HG02943 (cell line): ENCODE measurements around the gene GGA3.

ENCODE experiments used
- ATAC-seq: cut with Tn5 transposase; IDR thresholded peaks from one replicate; pipeline ENCODE4 v1.9.1; 2021; ENCODE audit warnings: mild to moderate bottlenecking, low read depth, moderate library complexity; ENCODE audit not compliant: unreplicated experiment

The GGA3 gene

DNA sequence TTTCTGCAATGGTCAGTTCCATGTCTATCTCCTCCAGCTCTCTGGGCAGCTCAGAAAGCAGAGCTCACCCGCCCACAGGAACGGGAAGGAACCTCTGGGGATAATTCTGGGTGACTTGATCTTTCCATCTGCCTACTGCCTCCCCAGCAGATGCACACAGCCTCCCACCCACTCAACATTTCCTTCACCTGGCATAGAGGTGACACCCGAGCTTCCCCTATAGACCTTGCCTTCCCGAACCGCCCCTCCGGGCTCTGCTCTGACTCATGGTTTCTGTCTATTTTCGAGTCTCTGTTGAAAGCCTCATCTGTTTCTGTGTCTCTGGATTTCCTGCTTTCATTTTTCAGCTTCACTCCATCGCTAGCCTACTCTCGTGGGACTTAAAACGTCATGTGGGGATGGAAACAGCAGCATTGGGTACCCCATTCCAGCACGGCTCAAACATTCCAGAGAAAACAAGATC is 11.4 kb downstream of the GGA3 start:
- peak; percentile 88 for ATAC-seq

DNA sequence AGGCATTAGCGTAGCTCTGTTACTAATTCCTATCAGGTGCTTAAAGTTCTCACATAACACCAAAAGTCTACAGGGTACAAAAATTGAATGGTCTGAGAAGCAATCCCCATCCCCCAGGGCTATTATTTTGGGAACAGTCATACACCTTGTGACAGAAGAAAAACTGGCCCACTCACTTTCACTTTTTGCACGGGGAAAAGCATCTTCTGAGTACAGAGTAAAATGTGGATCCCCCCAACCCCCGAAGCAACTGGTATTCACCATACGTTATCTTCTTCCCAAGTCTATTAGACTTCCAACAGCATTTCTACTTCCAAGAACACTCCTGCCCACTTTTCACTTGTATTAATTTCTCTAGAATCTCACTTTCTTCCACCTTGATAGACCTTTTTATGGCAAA is 11.8 kb downstream of the GGA3 start:
- ATAC-seq, result no peak

DNA sequence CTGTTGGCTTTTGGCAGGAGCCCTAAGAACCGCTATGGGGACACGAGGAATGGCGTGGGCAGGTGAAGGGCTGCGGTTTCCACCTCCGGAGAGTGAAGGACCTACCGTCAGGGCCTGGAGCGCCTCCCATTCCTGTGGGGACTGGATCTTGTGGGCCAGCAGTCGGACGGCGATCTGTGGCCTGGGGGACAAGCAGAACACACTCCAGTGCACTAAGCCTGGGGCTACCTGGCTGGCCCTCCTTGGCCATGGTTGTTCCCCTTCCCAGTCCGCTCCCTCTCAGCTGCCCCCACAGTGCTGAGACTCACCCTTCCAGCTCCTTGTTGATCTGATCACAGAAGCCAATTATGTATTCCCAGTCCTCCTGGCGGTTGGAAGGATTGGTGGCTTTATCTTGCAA is 15.0 kb downstream of the GGA3 start:
- no peak for ATAC-seq

DNA sequence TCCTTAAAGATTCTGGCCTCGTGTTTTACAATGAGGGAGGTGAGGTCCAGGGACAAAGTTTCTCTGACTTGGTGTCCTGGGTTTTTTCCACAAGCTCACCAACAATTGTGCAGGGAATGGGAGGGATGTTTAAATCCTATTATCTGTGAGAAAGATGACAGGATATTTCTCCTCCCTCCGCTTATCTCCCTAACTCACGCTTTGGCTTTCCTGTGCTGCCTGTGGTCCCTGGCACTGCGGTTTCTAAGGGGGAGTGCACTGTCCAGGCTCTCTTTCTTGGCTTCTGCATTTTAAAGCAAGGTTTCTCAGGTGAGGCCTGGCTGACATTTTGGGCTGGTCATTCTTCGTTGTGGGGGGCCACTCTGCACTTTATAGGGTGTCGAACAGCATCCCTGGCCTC is 16.4 kb downstream of the GGA3 start:
- no peak for ATAC-seq

DNA sequence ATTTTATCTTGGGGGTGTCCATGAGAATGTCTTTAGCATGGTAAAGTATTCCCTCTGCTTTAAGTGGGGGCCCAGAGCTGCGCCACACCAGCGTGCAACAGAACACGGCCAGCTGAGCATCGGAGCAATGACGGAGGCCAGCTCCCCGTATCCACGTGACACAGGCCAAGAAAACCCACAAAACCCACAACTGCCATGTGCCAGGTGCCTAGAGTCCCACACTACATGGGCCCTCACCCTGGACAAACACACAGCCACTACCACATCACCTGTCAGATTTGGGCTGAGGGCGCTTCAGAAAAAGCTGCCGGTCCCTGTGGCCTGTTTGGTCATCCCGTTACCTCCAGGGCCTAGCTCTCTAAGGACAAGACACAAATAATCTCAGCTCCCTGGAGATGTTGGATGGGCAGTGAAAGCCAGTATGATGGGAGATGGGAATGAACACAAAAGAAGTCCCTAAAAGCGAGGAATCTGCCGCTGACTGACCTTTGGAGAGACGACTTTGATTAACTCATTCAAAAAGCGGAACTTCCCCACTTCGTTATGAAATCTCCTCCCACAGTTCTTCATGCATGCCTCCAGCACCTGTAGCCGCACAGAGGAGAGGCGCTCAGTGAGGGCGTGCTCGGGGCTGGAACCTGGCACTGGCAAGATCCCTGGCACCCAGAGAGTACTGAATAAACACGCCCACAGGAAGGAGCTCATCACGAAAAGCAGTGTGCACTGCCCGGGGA is 17.1 kb downstream of the GGA3 start:
- no peak for ATAC-seq

DNA sequence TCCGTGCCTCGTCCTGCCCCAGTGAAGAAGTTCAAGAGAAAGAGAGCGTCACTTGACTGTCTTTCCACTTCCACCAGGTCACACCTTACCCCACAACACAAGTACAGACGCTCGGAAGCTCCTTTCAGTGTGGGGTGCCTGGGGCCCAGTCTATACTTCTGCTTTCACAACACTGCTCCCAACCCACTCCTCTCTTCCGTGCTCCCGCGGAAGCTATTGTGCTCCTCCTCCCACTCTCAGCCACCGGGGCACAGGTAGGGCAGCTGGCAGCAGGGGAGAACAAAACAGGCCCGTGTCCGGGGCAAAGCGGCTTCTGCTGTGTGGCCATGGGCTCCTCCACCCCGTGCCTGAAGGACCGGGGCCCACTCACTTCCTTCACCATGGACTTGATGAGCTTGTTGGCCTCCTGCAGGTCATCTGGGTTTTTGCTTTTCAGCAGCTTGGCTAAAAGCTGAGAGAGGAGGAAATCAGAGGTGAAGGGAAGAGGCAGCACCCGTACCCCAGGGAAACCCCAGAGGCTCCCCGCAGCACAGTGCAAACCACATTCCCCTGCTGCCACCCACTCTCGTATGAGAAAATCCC is 18.9 kb downstream of the GGA3 start:
- no peak for ATAC-seq

DNA sequence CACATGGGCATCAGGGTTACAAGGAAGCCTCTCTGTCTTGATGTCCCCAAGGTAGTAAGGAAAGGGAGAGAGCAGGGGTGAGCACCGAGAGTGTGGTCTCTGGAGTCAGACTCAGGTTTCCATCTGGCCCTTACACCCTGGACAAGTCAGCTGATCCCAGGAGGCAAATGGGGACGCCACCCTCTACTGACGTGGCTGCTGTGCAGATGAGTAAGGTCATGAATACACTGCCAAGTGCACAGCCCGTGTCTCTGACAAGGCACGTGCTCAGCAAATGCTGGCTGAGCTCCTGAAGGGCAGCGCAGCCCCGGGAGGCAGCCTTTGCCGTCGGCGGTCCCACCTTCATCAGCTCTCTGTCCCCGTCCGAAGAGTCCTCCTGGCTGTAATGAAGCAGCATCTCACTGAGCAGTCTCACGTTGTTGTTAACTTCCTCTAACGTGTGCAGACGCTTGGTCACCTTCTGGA is 19.4 kb downstream of the GGA3 start:
- ATAC-seq, result no peak

DNA sequence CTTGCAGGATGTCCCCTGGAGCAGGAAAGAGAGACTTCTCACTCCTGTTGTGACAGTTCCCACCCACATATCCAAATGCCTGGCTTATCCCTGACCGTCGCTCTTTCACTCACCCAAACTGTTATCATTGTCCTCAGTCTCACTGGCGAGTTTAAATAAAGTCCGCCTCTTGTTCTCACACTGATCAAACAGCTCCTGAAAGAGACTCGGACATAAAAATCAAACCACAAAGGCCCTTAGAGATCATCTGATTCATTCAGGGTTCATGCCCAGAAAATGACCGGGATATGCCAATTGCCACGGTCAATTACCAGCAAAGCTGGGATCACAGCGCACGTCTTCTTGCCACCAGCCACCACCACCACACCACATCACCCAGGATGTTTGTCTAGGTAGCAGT is 19.9 kb downstream of the GGA3 start:
- no peak for ATAC-seq

DNA sequence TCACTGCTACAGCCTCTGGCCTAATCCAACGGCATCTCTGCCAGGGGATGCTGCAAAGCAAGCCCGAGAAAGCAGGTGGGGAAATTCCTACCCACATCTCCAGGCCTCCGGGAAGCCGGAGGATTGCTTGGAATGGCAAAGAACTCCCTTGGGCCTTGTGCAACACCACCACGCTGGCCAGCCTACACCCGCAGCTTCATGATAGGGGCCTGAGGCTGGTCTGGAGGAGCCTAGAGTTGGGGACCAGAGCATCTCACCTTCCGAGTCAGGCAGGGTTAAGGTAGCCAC is 20.3 kb downstream of the GGA3 start:
- ATAC-seq, result no peak

DNA sequence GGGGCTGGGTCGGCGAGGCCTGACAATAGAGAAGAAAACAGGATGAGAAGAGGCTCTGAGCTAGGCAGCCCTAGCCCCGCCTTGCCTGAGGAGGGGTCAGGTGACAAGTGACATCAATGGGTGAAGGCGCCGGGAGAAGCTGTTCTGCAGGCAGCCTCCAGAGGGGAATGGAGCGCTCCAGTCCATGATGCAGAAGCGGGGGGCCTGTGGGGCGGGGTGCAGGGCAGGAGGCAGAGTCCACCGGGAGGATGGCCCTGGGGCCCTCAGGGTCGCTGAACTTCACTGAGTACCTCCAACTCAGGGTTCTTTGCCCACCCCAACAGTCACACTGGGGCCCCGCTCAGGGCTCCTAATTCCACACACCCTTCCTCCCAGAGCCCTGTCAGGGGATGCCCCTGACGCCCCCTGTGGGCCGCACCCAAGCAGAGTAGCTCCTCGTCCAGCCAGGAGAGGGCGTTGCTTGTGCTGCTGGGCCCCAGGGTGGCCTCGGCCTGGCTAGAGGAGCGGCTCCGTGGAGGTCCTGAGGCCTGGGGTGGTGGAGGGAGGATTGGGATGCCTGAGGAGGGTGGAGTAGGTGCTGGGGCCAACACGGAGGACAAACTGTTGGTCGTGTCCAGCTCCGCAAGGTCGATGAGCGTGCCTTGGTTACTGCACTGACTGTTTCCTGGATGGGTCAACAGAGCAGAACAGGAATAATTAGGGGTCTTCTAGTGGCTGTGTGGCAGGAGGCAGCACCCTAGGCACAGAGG is 20.8 kb downstream of the GGA3 start:
- ATAC-seq, result no peak

DNA sequence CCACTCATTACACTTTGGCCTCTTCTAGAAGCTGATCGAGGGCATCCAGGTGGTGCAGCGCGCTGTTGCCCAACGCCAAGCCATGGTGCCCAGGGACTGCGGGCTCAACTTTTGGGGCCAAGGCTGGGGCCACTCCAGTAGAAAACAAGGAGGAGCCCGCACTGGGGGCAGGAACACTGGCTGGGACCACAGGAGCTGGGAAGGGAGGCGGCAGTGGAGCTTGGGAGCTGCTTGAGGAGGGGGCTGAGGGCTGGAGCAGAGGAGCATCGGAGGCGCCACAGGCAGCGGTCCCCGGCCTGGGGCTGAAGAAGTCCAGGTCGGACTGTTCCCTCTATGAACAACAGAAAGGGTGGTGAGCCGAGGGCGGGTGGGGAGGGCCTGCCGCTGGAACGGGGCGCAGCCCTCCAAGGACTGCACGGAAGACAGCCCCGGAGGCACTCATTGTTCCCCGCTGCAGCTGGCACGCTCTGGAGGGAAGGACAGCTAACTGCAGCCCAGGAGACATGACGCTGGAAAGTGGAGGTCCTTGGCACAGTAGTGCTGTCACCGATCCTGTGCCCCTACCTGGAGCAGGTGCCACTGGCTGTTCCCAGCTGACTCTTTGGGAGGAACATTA is 21.5 kb downstream of the GGA3 start:
- ATAC-seq, result no peak

DNA sequence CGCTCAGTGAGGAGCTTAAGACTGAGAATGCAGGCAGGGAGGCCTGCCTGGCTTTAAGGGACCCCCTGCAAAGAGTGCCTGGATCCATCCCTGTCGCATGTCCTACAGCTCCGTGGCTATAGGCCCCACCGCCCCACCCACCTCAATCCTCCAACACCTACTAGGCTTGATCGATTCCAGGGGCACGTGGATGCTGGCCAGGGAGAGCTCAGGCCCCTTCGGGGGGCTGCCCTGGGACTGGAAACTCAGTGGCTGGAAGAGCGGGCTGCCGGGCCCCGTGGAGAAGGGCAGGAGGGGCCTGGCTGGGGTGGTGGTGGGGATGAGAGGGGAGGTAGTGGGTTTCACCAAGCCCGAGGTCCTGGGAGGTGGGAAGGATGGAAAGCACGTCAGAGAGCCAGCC is 22.2 kb downstream of the GGA3 start:
- ATAC-seq, result no peak

DNA sequence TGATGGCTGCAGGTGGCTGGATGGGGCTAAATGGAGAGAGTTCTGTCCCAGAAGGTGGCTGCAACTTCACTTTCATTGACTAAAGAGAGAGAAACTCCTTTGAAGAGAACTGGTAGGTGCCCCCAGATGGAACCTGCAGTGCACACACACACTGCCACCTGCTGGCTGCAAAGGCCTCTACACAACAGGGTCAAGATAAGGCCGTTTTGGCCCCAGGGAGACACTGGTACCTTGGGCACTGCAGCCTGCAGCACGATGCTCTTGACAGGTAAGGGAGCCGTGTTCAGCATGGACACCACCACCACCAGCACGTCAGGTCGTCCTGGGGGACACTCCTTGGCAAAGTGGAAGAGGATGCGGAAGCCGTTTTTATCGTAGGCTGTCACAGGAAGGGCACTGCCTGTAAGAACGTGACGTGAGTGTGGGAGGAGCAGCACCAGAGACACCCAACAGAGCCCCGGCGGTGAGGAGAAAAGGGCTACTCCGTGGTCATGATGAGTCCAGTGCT is 22.7 kb downstream of the GGA3 start:
- ATAC-seq, result no peak

DNA sequence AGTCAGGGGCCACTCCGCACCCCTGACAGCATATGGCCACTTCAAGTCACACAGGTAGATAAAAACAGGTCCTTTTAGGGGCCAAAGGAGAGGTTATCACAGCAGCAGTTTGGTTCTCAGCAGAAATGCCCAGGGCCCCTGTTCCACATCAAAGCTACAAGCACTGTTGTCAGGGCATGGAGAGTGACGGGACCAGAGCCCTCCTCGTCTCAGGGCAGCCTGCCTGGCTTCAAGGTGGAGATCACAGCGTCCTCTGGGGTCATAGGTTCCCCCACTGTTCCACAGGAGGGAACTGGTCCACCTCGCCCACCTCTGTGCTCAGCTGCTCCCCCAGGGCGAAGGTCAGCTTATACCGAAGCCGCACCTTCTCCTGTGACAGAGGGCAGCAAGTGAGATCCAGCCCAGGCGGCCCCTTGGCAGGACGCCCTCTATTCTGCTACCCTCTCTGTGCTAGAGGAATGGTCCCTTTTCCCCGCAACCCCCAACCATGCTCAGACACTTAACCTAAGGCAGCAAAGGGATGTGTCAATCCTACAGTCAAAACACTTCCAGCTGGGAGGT is 23.3 kb downstream of the GGA3 start:
- ATAC-seq, result no peak

DNA sequence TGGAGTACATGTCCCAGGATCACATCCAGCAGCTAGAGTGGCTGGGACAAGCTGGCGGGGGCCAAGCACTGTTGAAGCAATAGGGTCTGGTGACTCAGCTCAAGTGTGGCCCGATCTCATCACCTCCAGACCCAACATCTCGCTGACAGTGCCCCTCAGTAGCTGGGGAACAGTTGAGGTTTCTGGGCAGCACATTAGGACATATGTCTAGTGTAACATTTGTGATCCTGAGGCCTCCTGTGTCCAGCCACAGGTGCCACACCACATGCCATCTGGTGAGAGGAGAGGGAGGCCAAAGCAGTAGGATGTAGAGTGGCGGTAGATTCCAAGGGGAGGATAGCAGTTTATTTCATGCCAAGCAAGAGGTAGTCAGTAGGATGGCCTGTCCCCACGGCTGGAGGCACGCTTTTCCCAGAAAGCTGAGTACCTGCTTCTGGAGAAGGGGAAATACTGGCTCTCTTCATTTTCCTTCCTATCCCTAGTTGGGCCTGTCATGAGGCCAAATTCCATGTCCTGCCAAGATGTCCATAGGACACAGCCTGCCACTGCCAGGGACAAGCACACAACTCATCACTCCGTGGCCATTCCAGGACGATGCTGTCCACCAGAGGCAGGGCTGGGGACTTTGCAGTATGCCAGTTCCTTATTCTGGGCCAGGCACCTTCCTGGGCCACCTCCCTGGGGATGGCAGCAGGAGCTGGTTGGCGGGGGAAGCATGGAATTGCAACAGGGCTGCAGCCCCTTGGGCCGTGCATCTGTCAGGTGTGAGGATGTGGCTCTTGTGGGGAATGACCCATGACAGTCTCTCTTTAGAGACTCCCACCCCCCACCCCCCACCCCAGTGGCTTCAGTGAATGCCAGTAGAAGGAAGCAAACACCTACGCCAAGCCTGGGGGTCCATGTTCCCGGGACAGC is 24.0 kb downstream of the GGA3 start:
- ATAC-seq, result no peak

DNA sequence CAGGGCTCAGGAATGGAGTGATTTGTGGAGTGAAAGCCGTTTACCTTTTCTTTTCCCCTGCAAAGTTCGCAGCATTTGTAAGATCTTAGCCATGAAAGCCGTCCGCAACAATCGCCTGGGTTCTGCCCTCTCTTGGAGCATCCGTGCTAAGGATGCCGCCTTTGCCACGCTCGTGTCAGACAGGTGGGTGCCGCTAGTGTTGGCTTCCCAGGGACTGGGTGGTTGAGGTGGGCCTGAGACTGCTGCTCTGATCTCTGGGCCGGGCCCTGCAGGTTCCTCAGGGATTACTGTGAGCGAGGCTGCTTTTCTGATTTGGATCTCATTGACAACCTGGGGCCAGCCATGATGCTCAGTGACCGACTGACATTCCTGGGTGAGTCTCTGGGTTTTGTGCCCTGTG is 28.6 kb downstream of the GGA3 start:
- no peak for ATAC-seq

DNA sequence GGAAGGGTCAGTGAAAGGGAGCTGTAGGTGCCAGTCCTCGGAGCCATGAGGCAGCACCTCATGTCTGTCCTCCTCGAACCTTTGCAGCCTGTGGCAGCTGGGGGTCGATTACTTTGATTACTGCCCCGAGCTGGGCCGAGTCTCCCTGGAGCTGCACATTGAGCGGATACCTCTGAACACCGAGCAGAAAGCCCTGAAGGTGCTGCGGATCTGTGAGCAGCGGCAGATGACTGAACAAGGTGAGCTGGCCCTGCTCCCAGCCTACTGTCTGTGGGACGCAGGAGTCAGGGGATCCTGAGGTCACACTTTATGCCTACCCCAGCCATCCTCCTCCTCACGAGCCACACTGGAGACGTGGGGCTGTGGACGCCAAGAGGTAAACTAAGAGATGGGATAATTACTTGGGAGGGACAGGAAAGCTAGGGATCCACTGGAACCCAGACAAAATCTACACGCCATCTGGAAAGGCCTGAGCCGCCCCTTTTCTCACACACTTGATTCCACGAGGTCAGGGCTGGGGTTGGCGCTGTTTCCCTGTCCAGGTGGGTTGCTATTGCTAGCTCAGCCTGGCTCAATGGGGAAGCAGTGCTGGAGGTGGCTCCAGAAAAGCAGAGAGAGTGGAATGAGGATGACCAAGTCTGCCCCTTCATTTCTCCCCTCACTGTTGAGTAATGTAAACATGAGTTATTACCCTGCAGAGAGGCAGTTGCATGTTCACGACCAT is 29.5 kb downstream of the GGA3 start:
- no peak for ATAC-seq

DNA sequence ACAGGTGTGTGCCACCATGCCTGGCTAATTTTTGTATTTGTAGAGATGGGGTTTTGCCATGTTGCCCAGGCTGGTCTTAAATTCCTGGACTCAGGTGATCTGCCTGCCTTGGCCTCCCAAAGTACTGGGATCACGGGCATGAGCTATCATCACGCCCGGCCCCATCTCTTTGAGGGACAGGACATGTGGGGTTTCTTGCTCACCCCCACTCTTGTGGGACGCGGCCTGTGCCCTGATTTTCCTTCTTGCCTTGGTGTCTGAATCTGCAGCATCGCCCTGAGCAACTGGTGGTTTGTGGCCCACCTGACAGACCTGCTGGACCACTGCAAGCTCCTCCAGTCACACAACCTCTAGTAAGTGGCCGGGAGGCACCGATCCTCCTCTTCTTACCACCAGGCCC is 30.3 kb downstream of the GGA3 start:
- ATAC-seq, result no peak

DNA sequence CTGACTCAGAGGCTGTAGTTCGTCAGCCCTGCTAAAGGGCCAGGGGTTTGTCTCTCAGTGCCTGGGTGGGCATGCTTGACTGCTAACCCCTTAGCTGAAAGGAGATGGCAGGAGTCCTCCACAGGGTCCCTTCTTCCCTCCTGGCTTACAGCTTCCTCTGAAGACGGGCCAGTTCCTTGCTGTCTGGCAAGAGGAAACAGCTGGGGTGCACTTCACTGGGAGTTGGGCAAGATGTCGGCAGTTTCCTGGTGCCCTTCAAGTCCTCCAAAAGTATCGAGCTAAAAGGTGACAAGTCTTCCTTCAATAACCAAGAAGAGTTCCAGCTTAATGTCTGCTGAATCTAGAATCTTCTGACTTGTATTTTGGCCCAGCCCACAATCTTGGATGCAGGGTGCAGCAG is 32.6 kb downstream of the GGA3 start:
- ATAC-seq, result no peak
